COLO668 (cell line): Measurements from ENCODE around the gene SLITRK3.
"Not testable (repeated sequence)": the region's sequence is repeated elsewhere in the genome, so short reads cannot be mapped to it uniquely, and the experiment has no call there.

Source experiments
- DNase-seq: peaks from one replicate; lab custom pipeline; 2025; ENCODE audit not compliant: unreplicated experiment; lab: John Stamatoyannopoulos, UW

Gene SLITRK3

GRCh38 chr3:165193366-165194254 is 2.6 kb downstream of the SLITRK3 start:
- no peak for DNase-seq

- no peak for DNase-seq
Measured at GRCh38 chr3:165192610-165193192, 3.5 kb downstream of the SLITRK3 start.

- DNase-seq, result no peak
Measured at GRCh38 chr3:165191491-165191890, 4.7 kb downstream of the SLITRK3 start.

GRCh38 chr3:165188452-165188851 is 7.7 kb downstream of the SLITRK3 start:
- no peak for DNase-seq

GRCh38 chr3:165185707-165186327 is 10.4 kb downstream of the SLITRK3 start:
- peak; percentile 43 for DNase-seq

GRCh38 chr3:165181556-165181955 is 14.6 kb downstream of the SLITRK3 start:
- no peak for DNase-seq

GRCh38 chr3:165170236-165170635 is 25.9 kb downstream of the SLITRK3 start:
- DNase-seq, result no peak

GRCh38 chr3:165169368-165169767 is 26.8 kb downstream of the SLITRK3 start:
- DNase-seq, result no peak

GRCh38 chr3:165162883-165163282 is 33.3 kb downstream of the SLITRK3 start:
- no peak for DNase-seq

GRCh38 chr3:165159760-165160421 is 36.3 kb downstream of the SLITRK3 start:
- no peak for DNase-seq

GRCh38 chr3:165158011-165158410 is 38.2 kb downstream of the SLITRK3 start:
- DNase-seq, result no peak

GRCh38 chr3:165156757-165157420 is 39.3 kb downstream of the SLITRK3 start:
- no peak for DNase-seq

- no peak for DNase-seq
Measured at GRCh38 chr3:165148876-165149441, 47.2 kb downstream of the SLITRK3 start.

GRCh38 chr3:165144271-165144670 is 51.9 kb downstream of the SLITRK3 start:
- no peak for DNase-seq

- DNase-seq, result not testable (repeated sequence)
Measured at GRCh38 chr3:165139918-165140317, 56.3 kb downstream of the SLITRK3 start.
